ENCODE measurements around the gene AADAT.

DNA sequence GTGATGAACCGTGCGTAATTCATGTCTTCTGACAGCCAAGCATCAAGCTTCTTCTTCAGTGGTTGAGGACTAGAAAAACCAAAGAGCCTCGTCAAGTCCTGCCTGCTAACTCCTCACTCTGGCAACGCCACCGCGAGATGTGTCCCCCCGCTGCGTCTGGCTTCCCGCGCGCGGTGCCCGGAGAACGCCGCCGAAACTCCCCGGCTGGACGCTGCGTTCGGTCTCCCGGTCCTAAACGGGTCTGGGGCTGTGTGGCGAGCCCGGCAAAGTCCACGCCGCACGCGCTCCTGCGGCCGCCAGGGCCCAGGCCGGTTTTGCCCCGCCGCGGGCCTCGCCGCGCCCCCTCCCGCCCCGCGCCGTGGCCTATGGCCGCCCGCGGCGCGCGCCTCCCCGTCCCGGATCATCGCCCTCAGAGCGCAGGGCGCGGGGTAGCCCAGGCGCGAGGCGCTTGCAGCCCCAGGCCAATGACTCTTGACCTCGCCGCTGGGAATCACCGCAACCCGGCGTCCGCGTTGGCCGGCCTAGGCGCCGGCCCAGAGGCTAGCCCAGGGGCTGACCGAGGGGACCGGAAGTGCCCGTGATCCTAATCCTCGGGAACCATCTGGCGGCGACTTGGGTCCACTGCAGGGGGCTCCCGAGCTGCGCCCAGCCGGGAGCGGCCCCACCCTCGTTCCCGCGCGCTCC is at the start of gene AADAT:
- TF ChIP-seq, protein P1, sequence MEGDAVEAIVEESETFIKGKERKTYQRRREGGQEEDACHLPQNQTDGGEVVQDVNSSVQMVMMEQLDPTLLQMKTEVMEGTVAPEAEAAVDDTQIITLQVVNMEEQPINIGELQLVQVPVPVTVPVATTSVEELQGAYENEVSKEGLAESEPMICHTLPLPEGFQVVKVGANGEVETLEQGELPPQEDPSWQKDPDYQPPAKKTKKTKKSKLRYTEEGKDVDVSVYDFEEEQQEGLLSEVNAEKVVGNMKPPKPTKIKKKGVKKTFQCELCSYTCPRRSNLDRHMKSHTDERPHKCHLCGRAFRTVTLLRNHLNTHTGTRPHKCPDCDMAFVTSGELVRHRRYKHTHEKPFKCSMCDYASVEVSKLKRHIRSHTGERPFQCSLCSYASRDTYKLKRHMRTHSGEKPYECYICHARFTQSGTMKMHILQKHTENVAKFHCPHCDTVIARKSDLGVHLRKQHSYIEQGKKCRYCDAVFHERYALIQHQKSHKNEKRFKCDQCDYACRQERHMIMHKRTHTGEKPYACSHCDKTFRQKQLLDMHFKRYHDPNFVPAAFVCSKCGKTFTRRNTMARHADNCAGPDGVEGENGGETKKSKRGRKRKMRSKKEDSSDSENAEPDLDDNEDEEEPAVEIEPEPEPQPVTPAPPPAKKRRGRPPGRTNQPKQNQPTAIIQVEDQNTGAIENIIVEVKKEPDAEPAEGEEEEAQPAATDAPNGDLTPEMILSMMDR (IDR thresholded peaks at IDR 0.05; ENCODE audit: low read depth, low read length, poor library complexity, severe bottlenecking) = no peak
- no peak for TF ChIP-seq EZH2phosphoT487 (IDR thresholded peaks at IDR 0.05; ENCODE audit: borderline replicate concordance, low read length)

Measured in DOHH2 (cell line).